NCI-H226 (cell line): ENCODE data around the gene KIRREL3.
A peak's percentile ranks its signal among the peaks of the same experiment; 100 is the strongest.

Experiments
- DNase-seq: peaks from one replicate; pipeline ENCODE4 v3.0.0-alpha.2; 2015

KIRREL3 gene

GRCh38 chr11:126658306-126659056 is 342.1 kb downstream of the KIRREL3 start:
- no peak for DNase-seq

GRCh38 chr11:126655807-126656128 is 344.8 kb downstream of the KIRREL3 start:
- no peak for DNase-seq

GRCh38 chr11:126654886-126655806 is 345.4 kb downstream of the KIRREL3 start:
- DNase-seq: no peak

- no peak for DNase-seq
Measured at GRCh38 chr11:126653040-126653439, 347.5 kb downstream of the KIRREL3 start.

GRCh38 chr11:126647735-126648134 is 352.8 kb downstream of the KIRREL3 start:
- DNase-seq: peak; percentile 86

- peak; percentile 5 for DNase-seq
Measured at GRCh38 chr11:126646701-126647557, 353.6 kb downstream of the KIRREL3 start.

- peak; percentile 27 for DNase-seq
Measured at GRCh38 chr11:126645186-126645585, 355.4 kb downstream of the KIRREL3 start.

GRCh38 chr11:126640186-126640585 is 360.4 kb downstream of the KIRREL3 start:
- no peak for DNase-seq

- no peak for DNase-seq
Measured at GRCh38 chr11:126639692-126640091, 360.9 kb downstream of the KIRREL3 start.

GRCh38 chr11:126638648-126639047 is 361.9 kb downstream of the KIRREL3 start:
- no peak for DNase-seq

GRCh38 chr11:126637795-126638175 is 362.8 kb downstream of the KIRREL3 start:
- peak; percentile 66 for DNase-seq

GRCh38 chr11:126636911-126637794 is 363.4 kb downstream of the KIRREL3 start:
- peak; percentile 85 for DNase-seq

GRCh38 chr11:126635511-126635910 is 365.1 kb downstream of the KIRREL3 start:
- DNase-seq: no peak

GRCh38 chr11:126634963-126635362 is 365.6 kb downstream of the KIRREL3 start:
- no peak for DNase-seq

- peak; percentile 5 for DNase-seq
Measured at GRCh38 chr11:126633330-126633729, 367.2 kb downstream of the KIRREL3 start.

- no peak for DNase-seq
Measured at GRCh38 chr11:126630893-126631798, 369.4 kb downstream of the KIRREL3 start.

- no peak for DNase-seq
Measured at GRCh38 chr11:126630488-126630887, 370.1 kb downstream of the KIRREL3 start.

GRCh38 chr11:126628790-126629621 is 371.6 kb downstream of the KIRREL3 start:
- no peak for DNase-seq

- DNase-seq: no peak
Measured at GRCh38 chr11:126628450-126628789, 372.1 kb downstream of the KIRREL3 start.

GRCh38 chr11:126627421-126627820 is 373.1 kb downstream of the KIRREL3 start:
- no peak for DNase-seq
